IMR-90 (cell line): ENCODE results near the gene OSBPL6. TPM values are rescaled to one million over a fixed set of nuclear protein-coding genes. Genes with fewer than 3 reads are reported as not detected.

Source experiments
- ATAC-seq: fragments of 200-7000 bp; cut with Tn5 transposase; 2 replicates; pipeline ENCODE4 v1.9.1; 2020; ENCODE audit warnings: low read depth, mild to moderate bottlenecking, moderate library complexity
- BruUV-seq: library from RNA; stranded (reverse); fragments of 400-500 nt; replicated peaks from 2 replicates; lab custom pipeline; 2021; lab: Mats Ljungman, UMichigan
- CTCF ChIA-PET: fragments of 300-600 bp; formaldehyde crosslinking; extraction: SDS; loops from one replicate; lab custom pipeline; 2021; ENCODE audit warnings: antibody characterized with exemption; lab: Yijun Ruan, JAX
- POLR2A ChIA-PET: fragments of 300-600 bp; sonication (Branson Sonifier 250); formaldehyde crosslinking; loops from one replicate; lab custom pipeline; 2022; ENCODE audit warnings: antibody characterized with exemption; ENCODE audit not compliant: unreplicated experiment; lab: Charles Lee
- DNase-seq: peaks from one replicate; pipeline ENCODE4 v3.0.0; 2013
- H2AFZ ChIP-seq: replicated peaks from 2 replicates; pipeline ENCODE3; 2013; ENCODE audit warnings: low read length, mild to moderate bottlenecking; ENCODE audit not compliant: poor library complexity
- H2AK5ac ChIP-seq: 2 replicates; pipeline ENCODE4 v1.6.1; 2013; ENCODE audit warnings: low read depth, low read length, inconsistent platforms
- H2AK9ac ChIP-seq: replicated peaks from 2 replicates; pipeline ENCODE3; 2013; ENCODE audit warnings: mild to moderate bottlenecking, low read depth, low read length, moderate library complexity; ENCODE audit not compliant: poor library complexity
- H2BK120ac ChIP-seq: 2 replicates; pipeline ENCODE4 v1.6.1; 2013; ENCODE audit warnings: low read depth, low read length, inconsistent platforms
- H2BK15ac ChIP-seq: 3 replicates; pipeline ENCODE4 v1.6.1; 2013; ENCODE audit warnings: low read depth, low read length, inconsistent platforms
- H2BK20ac ChIP-seq: 2 replicates; pipeline ENCODE4 v1.6.1; 2013; ENCODE audit warnings: low read depth, mild to moderate bottlenecking, inconsistent platforms, low read length, moderate library complexity
- H2BK5ac ChIP-seq: 2 replicates; pipeline ENCODE4 v1.6.1; 2013; ENCODE audit warnings: mild to moderate bottlenecking, low read depth, low read length, inconsistent platforms; ENCODE audit not compliant: poor library complexity, severe bottlenecking
- H3K14ac ChIP-seq: replicated peaks from 2 replicates; pipeline ENCODE4 v1.6.1; 2013; ENCODE audit warnings: low read depth, low read length, inconsistent platforms
- H3K18ac ChIP-seq: 2 replicates; pipeline ENCODE4 v1.6.1; 2013; ENCODE audit warnings: low read depth, low read length, control low read depth
- H3K23ac ChIP-seq: 2 replicates; pipeline ENCODE4 v1.6.1; 2013; ENCODE audit warnings: low read depth, low read length, inconsistent platforms
- H3K27ac ChIP-seq: 2 replicates; pipeline ENCODE4 v1.5.1; 2013; ENCODE audit warnings: mild to moderate bottlenecking, control low read depth, low read length; ENCODE audit not compliant: insufficient read depth
- H3K27me3 ChIP-seq: 2 replicates; pipeline ENCODE4 v1.6.1; 2013; ENCODE audit warnings: low read length; ENCODE audit not compliant: control insufficient read depth, insufficient read depth
- H3K36me3 ChIP-seq: 2 replicates; pipeline ENCODE4 v1.6.1; 2013; ENCODE audit warnings: low read length, mixed read lengths; ENCODE audit not compliant: control insufficient read depth, insufficient read depth
- H3K4ac ChIP-seq: 2 replicates; pipeline ENCODE4 v1.6.1; 2013; ENCODE audit warnings: low read depth, low read length, inconsistent platforms
- H3K4me1 ChIP-seq: 2 replicates; pipeline ENCODE4 v1.6.1; 2013; ENCODE audit warnings: low read length, mixed read lengths; ENCODE audit not compliant: control insufficient read depth, insufficient read depth
- H3K4me2 ChIP-seq: 2 replicates; pipeline ENCODE4 v1.6.1; 2013; ENCODE audit warnings: low read depth, mild to moderate bottlenecking, control low read depth, low read length, moderate library complexity
- H3K4me3 ChIP-seq: 2 replicates; pipeline ENCODE4 v1.5.1; 2013; ENCODE audit warnings: low read depth, mild to moderate bottlenecking, control low read depth, low read length, moderate library complexity; ENCODE audit not compliant: insufficient read depth
- H3K56ac ChIP-seq: 2 replicates; pipeline ENCODE4 v1.6.1; 2013; ENCODE audit warnings: low read length, inconsistent platforms; ENCODE audit not compliant: insufficient read depth; ENCODE audit errors: extremely low read depth
- H3K79me1 ChIP-seq, 2 experiments: 2 replicates each; pipeline ENCODE4 v1.6.1; 2013; ENCODE audit warnings: low read length in 2 of 2, inconsistent platforms in 1 of 2, low read depth in 1 of 2
- H3K9ac ChIP-seq: 2 replicates; pipeline ENCODE4 v1.6.1; 2013; ENCODE audit warnings: low read depth, low read length, control low read depth
- H3K9me1 ChIP-seq: 2 replicates; pipeline ENCODE4 v1.6.1; 2013; ENCODE audit warnings: low read length, inconsistent platforms; ENCODE audit not compliant: insufficient read depth
- H3K9me3 ChIP-seq: 2 replicates; pipeline ENCODE4 v1.6.1; 2013; ENCODE audit warnings: low read length; ENCODE audit not compliant: control insufficient read depth, insufficient read depth
- H4K20me1 ChIP-seq: 2 replicates; pipeline ENCODE4 v1.6.1; 2013; ENCODE audit warnings: low read length, inconsistent platforms; ENCODE audit not compliant: insufficient read depth
- H4K5ac ChIP-seq: 2 replicates; pipeline ENCODE4 v1.6.1; 2013; ENCODE audit warnings: mild to moderate bottlenecking, low read depth, low read length, control low read depth
- H4K8ac ChIP-seq, 2 experiments: 2 replicates each; pipeline ENCODE4 v1.6.1; 2013; ENCODE audit warnings: low read depth in 2 of 2, low read length in 2 of 2, control low read depth in 1 of 2, inconsistent platforms in 1 of 2
- H4K91ac ChIP-seq: 2 replicates; pipeline ENCODE4 v1.6.1; 2013; ENCODE audit warnings: low read depth, low read length, inconsistent platforms; ENCODE audit not compliant: insufficient read depth
- CEBPB ChIP-seq: IDR thresholded peaks from 2 replicates; pipeline ENCODE4 v1.6.1; 2012; ENCODE audit warnings: low read depth, low read length, improper control_type of control experiment
- CHD1 ChIP-seq: IDR thresholded peaks from 2 replicates; pipeline ENCODE4 v1.6.1; 2012; ENCODE audit warnings: low read depth, low read length, improper control_type of control experiment
- CTCF ChIP-seq: conservative IDR thresholded peaks from 2 replicates; pipeline ENCODE4 v1.5.1; 2012; ENCODE audit warnings: mild to moderate bottlenecking, low read depth, low read length, improper control_type of control experiment
- ELK1 ChIP-seq: fragments of 150-350 bp; IDR thresholded peaks from 2 replicates; pipeline ENCODE4 v1.6.1; 2016; ENCODE audit warnings: low read depth, mild to moderate bottlenecking, low read length, moderate library complexity, borderline replicate concordance
- FOS ChIP-seq: fragments of 150-350 bp; IDR thresholded peaks from 2 replicates; pipeline ENCODE4 v1.6.1; 2016; ENCODE audit warnings: low read depth, low read length
- MAFK ChIP-seq: IDR thresholded peaks from 2 replicates; pipeline ENCODE4 v1.6.1; 2012; ENCODE audit warnings: low read depth, low read length, improper control_type of control experiment
- MAZ ChIP-seq: IDR thresholded peaks from 2 replicates; pipeline ENCODE4 v1.6.1; 2012; ENCODE audit warnings: low read depth, mild to moderate bottlenecking, low read length, improper control_type of control experiment, moderate library complexity, borderline replicate concordance
- MXI1 ChIP-seq: IDR thresholded peaks from 2 replicates; pipeline ENCODE4 v1.6.1; 2012; ENCODE audit warnings: low read depth, mild to moderate bottlenecking, low read length, moderate library complexity, borderline replicate concordance
- NFE2L2 ChIP-seq: fragments of 150-350 bp; IDR thresholded peaks from 2 replicates; pipeline ENCODE4 v1.6.1; 2016; ENCODE audit warnings: low read depth, mild to moderate bottlenecking, low read length
- POLR2A ChIP-seq: IDR thresholded peaks from 2 replicates; pipeline ENCODE4 v1.6.1; 2012; ENCODE audit warnings: mild to moderate bottlenecking, low read depth, low read length
- RCOR1 ChIP-seq: IDR thresholded peaks from 2 replicates; pipeline ENCODE4 v1.6.1; 2012; ENCODE audit warnings: mild to moderate bottlenecking, low read length, improper control_type of control experiment; ENCODE audit not compliant: insufficient replicate concordance
- RFX5 ChIP-seq: IDR thresholded peaks from 2 replicates; pipeline ENCODE4 v1.8.0; 2012; ENCODE audit warnings: low read depth, mild to moderate bottlenecking, low read length, moderate library complexity
- SMC3 ChIP-seq: fragments of 150-350 bp; IDR thresholded peaks from 2 replicates; pipeline ENCODE4 v1.6.1; 2016; ENCODE audit warnings: low read depth, mild to moderate bottlenecking, antibody characterized with exemption, low read length, moderate library complexity
- USF2 ChIP-seq: fragments of 150-350 bp; IDR thresholded peaks from 2 replicates; pipeline ENCODE4 v1.6.1; 2017; ENCODE audit warnings: mild to moderate bottlenecking, antibody characterized with exemption, low read length, low read depth
- WGBS, 2 experiments: methylation state at CpG; one replicate each; pipeline versions ENCODE4 v1.1.5 to v1.1.7; 2013; ENCODE audit warnings: missing lambda C conversion rate in 2 of 2; ENCODE audit not compliant: insufficient read length in 1 of 2; ENCODE audit errors: extremely low coverage in 2 of 2; 5-methylcytosine and 5-hydroxymethylcytosine counted together
- dilution Hi-C: fragments of 300-500 bp; cut with HindIII; formaldehyde crosslinking; loops from one replicate; pipeline ENCODE4 v1.14.3; 2018; ENCODE audit warnings: low sequenced_read_pairs; ENCODE audit not compliant: unreplicated experiment
- in situ Hi-C: fragments of 300-500 bp; cut with MboI; formaldehyde crosslinking; loops from 3 replicates; pipeline ENCODE4 v1.14.3; 2019; ENCODE audit warnings: low sequenced_read_pairs, inconsistent platforms, mixed read lengths
- intact Hi-C: fragments of 100-400 bp; cut with micrococcal nuclease; formaldehyde crosslinking; loops from 2 replicates; pipeline ENCODE4 v1.10.0; 2022
- polyA plus RNA-seq, 3 experiments: library from polyadenylated mRNA; depleted of rRNA; stranded (reverse); fragments of >200 nt; gene quantifications; 2 replicates each; pipeline ENCODE4 v1.2.3, GENCODE V29; 2012; ENCODE audit warnings: low replicate concordance in 1 of 3
- total RNA-seq: library from RNA; depleted of rRNA; stranded (reverse); fragments of >200 nt; gene quantifications from 2 replicates; pipeline ENCODE4 v1.2.3, GENCODE V29; 2012

Gene OSBPL6
- total and polyA plus RNA-seq, 2 of the 4 experiments (the other 2 are of a cell fraction) = 3.2 to 3.7 TPM

GRCh38 chr2:178257127-178257526, 62.8 kb downstream of the OSBPL6 start:
- Histone ChIP-seq H3K9ac (no peak overlapping the region), H3K27ac (no peak overlapping the region), H3K18ac (no peak overlapping the region), H3K4ac (no peak overlapping the region), H3K27me3 (no peaks in the 10 kb centered on the region), H4K20me1 (no peaks in the 10 kb centered on the region), H3K36me3 (no peaks in the 10 kb centered on the region), H3K56ac (no peak overlapping the region), H4K5ac (no peak overlapping the region), H3K79me1 (no peaks in the 10 kb centered on the region; a peak in 1 of 4 replicates), H4K91ac (no peak overlapping the region), H4K8ac (no peak overlapping the region), H2AK5ac (no peak overlapping the region), H3K9me3 (no peaks in the 10 kb centered on the region), H3K9me1 (no peaks in the 10 kb centered on the region), H3K4me1 (peaks cover 2% of the 10 kb centered on the region; the same call in 1 of the 2 replicates), H2BK120ac (no peak overlapping the region), H3K23ac (no peak overlapping the region), H3K4me3 (no peak overlapping the region), H2BK15ac (no peak overlapping the region), H3K14ac (no peak overlapping the region), H3K4me2 (no peak overlapping the region), H2BK5ac (no peak overlapping the region), H2BK20ac (no peak overlapping the region), H2AFZ (no peak overlapping the region), H2AK9ac (no peak overlapping the region)
- ChIA-PET POLR2A (no interaction called here), CTCF (interaction anchor here (0.6 to 1.2 kb wide), 4 partner anchors 12 to 193 kb away, joined by 3 to 11 read pairs (median 4); no protein-coding TSS in a partner anchor)
- no peak for TF ChIP-seq CEBPB
- TF ChIP-seq SMC3 = no peak
- TF ChIP-seq FOS = no peak
- TF ChIP-seq RFX5 = no peak
- no peak for TF ChIP-seq USF2
- TF ChIP-seq POLR2A = no peak
- no peak for TF ChIP-seq NFE2L2
- no peak for TF ChIP-seq MXI1
- TF ChIP-seq CHD1 = no peak
- no peak for TF ChIP-seq RCOR1
- TF ChIP-seq ELK1 = no peak
- no peak for TF ChIP-seq MAFK
- TF ChIP-seq CTCF = no peak
- no peak for TF ChIP-seq MAZ
- no peak for ATAC-seq
- dilution Hi-C loops = no loop called here
- DNase-seq = no peak
- intact Hi-C loops = no loop called here
- no CpG with 5 or more reads among the region's 2 CpGs for WGBS, 2 experiments
- no TSS peak for BruUV-seq
- in situ Hi-C loops = no loop called here
